HuH-7.5 (cell line): Measurements from ENCODE around the gene MGAT5.

Experiments used
- DNase-seq: peaks from one replicate; pipeline ENCODE4 v3.0.0; 2011; ENCODE audit warnings: low spot score

MGAT5 gene, protein sequence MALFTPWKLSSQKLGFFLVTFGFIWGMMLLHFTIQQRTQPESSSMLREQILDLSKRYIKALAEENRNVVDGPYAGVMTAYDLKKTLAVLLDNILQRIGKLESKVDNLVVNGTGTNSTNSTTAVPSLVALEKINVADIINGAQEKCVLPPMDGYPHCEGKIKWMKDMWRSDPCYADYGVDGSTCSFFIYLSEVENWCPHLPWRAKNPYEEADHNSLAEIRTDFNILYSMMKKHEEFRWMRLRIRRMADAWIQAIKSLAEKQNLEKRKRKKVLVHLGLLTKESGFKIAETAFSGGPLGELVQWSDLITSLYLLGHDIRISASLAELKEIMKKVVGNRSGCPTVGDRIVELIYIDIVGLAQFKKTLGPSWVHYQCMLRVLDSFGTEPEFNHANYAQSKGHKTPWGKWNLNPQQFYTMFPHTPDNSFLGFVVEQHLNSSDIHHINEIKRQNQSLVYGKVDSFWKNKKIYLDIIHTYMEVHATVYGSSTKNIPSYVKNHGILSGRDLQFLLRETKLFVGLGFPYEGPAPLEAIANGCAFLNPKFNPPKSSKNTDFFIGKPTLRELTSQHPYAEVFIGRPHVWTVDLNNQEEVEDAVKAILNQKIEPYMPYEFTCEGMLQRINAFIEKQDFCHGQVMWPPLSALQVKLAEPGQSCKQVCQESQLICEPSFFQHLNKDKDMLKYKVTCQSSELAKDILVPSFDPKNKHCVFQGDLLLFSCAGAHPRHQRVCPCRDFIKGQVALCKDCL

DNA sequence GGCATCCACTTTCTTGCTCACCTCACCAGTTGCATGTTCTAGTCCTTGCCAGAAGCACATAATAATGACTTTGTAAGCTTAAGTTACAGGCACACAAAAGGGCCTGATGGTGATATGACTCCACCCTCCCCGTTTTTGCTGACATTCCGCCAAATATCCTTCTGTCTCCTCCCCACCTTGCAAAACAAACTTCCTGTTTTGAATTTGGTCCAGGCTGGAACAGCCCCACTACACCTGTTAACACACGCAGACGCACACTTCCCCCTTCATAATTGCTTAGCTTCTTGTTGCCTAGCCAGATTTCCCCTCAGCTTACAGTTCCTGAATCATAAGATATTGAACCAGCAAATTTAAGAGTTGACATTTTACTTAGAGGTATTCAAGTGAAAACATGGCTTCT lies at the start of gene MGAT5:
TSS of gene MGAT5 (plus strand) at position 269 of the 400 bp plus-strand sequence. CDS start 332 bp downstream, outside the sequence.
- no peak for DNase-seq

DNA sequence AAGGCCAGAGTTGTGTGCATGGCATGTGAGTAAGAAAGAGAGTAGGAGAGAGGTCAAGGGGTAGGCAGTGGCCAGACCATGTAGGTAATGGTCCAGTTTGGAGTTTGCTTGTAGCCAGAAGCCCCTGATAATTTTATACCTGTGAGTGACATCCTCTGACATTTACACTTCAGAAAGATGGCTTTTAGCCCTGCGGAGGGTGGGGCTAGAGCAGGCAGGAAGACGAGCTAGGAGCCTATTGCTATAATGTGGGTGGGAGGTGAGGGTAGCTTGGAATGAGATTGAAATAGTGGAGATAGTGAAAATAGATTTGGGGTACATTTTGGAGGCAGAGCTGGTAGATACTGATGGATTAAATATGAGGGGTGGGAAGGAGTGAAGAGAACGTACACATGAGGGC lies 48.8 kb upstream of the MGAT5 start:
- no peak for DNase-seq

DNA sequence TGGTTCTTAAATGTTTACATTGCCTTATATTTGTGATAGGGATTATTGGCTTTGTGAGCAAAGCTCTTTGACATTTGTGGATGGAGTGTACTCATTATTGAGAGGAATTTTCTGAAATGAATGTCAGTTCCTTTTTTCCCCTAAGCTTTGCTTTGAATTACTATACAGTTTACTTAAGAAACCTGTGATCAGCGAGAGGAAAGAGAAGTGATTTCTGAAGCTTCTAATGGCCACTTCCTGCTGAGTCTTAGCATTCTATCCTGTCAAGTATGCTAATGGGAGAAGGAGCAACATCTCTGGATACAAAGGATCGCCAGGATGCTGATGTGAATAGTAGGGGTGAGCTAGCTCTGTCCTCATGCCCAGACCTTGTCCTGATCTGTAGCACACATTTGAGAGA lies 47.8 kb upstream of the MGAT5 start:
- DNase-seq = no peak

DNA sequence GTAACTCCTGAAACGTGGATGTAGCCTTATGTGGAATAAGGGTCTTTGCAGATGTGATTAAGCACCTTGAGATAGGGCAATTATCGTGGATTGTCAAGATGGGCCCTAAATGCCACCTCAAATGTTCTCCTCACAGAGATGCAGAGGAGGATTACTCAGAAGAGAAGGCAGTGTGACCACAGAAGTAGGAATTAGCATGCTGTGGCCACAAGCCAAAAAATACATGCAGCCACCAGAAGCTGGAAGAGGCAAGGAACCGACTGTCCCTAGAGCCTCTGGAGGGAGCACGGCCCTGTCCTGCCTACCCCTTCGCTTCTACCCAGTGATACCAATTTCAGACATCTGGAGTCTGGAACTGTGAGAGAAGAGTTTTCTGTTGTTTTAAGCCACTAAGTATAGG lies 47.3 kb upstream of the MGAT5 start:
- no peak for DNase-seq

DNA sequence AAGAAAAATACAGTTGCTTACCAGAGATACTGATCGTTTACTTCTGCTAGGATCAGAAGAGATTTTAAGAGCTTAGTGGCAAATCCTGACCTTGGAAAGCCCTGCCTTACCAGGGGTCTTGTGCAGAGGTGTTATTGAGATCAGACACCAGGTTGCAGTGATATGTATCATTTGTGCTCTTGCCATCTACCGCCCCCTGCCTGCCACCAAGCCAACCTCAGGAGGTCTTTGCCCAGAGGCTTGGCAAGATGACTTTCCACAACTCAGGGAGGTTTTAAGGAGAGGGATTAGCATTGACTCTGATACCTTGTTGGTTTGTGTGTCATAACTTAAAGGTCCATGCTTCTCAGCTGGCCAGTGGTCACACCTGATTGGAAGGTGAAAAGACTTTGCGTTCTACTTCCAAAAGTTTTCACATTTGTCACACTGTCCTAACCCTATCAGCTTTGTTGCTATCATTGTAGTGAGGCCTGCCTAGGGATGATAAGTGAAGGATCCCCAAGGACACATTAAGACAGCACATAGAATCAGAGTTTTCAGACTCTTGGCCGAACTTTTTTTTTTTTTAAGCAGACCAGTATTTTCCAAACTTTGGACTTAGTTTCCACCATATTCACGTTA lies 46.2 kb upstream of the MGAT5 start:
- DNase-seq = no peak

DNA sequence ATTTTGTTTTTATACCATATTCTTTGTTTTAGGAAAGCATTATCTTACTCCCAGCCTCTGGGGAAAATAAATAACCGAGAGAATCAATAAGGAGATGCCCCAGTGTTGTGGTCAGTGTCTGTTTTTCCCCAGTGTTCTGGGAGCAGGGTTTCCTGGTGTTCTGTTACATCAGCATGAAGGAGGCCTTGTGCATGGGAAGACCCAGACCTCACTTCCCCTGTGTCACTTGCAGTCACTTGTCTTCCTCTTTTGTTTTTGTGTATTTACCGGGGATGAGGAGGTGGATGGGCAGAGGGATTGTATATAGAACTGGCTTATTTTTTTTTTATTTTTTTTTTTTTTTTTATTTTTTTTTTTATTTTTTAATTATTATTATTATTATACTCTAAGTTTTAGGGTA lies 45.0 kb upstream of the MGAT5 start:
- no peak for DNase-seq

DNA sequence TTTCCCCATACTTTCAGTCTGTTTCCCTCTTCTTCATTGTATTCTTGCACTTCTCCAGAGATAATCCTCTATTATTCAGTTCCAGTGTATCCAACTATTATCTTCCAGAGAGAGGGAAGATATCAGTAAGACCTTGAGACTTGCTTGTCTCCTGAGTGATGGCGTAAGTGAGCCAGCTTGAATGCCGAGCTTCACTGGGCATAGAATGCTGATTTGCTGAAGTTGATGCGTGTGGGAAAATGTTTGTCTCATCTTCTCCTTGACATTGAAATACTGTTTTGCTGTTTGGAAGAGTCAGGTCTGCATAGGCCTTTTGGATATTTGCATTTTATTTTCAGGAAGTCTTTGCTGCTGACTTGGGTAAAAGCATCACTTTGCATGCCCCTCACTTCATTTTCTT lies 41.1 kb upstream of the MGAT5 start:
- DNase-seq = no peak

DNA sequence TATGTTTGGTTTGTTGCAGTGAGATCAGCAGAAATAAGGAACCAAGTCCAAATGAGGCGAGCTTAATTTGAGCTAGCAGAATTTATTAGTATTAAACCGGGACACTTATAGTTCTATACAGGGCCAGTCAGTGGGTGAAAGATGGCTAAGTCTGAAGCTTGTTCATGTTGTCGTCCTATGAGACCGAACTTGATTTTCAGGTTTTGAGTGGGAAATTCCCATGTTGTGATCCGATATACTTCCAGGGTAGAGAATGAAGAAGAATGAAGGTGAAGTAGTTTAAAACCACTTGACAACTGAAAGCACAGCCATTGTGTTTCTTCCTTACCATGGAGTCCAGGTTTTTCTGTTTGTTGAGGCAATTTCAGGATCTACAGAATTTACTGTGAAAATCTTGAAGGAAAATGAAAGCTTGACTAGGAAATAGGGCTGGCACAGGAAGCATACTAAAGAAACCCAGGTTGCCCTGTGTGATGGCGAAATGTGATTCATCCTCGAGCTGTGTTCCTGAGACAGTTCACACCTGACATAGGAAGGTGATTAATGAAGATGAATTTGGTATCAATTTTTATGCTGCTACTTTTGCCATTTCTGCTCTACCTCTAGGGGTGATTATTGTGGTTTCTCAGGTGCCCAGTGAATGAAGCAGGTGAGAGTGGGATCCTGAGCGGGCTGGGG lies 37.6 kb upstream of the MGAT5 start:
- no peak for DNase-seq

DNA sequence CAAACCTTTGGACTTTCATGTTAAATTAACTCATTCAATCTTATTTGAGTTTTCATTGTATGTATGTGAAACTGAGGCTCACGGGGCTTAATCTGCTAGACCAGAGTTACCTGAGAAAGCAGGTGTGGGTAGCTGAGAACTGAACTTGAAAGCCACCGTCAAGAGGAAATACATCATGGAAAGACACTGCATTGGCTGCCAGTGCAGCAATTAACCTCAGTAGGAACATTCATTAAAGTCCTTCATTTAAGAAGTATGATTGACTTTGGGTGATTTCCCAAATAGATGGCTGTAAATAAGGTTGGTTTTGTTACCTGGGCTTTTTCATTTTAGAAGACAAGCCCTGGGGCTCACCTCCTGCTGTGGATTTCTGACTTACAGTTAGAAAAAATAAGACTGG lies 36.5 kb upstream of the MGAT5 start:
- DNase-seq = no peak

DNA sequence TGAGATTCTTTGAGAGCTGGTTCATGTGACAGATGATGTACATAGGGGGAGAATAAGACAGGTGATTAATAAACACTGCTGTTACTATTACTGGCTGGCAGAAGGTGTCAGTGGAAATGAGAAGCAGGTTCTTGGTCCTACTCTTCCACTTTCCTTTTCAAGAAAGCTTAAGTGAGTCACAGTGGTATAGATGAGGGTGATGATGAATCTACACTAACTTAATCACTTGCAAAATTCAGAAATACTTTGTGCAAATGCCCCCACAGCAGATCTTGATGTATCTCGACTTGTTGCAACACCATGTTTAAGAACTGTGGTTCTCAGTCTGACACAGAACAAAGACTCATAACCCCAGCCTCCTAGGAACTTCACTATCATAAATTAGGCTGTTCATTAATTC lies 35.9 kb upstream of the MGAT5 start:
- DNase-seq = no peak

DNA sequence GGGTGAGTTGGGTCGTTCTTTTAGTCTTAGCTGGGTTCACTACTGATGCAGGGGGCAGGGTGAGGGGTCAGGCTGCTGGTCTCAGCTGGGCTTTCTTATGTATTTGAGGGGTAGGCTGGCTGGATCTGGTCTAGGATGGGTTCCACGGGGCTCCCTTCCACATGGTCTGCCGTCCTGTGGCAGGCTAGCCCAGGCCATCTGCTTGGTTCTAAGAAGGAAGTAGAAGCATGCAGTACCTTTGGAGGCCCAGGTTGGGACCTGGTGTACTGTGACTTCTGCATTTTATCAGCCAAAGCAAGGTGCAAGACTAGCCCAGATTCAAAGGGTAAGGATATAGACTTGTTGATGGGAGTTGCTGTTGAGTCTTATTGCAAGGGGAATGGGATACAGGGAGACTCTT lies 35.5 kb upstream of the MGAT5 start:
- no peak for DNase-seq

DNA sequence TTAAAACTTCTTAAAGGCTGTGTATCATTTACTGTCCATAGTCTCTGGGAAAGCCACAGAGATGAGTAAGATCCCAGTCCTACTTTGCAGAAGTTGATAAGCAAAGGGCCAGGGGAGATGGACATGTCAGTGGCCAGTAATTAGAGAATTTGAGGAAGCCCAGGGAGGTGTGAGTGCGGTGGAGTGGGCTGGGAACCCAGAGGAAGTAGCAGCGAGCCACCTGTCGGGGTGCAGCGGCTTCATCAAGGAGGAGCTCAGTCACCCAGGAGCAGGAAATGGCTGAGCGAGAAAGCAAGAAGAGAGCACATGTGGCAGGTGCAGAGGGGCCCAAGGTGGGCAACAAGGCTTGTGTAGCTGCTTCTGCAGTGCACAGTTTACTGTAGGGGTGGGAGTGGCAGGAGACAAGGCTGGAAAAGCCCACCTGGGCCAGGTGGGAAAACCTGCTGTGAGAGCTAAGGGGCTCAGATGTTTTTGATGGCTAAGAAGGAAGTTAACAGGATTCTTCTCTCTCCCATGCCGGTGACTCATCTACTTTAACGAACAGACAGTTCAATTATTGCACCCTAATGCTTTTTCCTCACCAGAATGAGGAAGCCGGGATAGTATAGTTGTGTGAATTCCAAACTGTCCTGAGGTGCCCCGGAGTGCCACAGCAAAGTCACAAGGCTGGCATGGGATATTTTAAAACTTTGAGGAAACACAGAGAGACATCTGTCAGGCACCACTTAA lies 34.8 kb upstream of the MGAT5 start:
- no peak for DNase-seq

DNA sequence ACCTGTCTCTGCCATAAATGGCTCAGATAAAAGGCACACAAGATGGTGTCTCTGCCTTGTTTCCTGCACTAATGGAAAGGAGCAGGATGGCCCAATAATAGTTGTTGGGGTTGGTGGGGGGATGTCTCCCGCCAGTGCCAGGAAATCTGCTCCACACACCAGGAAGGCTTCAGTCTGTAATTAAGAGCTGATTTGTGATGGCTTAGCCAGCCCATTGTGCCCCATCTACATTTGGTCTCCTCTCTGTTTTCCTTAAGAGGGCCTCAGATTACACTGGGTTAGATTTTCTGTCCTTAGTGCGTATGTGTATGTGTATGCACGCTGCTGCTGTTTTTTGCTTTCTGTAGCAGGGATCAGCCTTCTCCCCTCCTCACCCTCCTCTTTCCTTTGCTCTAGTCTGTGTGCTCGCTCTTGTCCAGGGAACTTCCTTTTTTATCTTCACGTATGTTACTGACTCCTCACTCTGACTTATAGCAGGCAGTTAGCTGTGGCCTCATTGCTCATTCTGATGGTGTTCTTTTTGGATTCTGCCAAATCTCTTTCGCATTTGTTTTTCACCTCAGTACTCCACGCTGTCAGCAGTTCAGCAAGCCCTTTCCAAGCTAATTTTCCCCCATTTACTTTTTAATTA lies 33.4 kb upstream of the MGAT5 start:
- DNase-seq = no peak

DNA sequence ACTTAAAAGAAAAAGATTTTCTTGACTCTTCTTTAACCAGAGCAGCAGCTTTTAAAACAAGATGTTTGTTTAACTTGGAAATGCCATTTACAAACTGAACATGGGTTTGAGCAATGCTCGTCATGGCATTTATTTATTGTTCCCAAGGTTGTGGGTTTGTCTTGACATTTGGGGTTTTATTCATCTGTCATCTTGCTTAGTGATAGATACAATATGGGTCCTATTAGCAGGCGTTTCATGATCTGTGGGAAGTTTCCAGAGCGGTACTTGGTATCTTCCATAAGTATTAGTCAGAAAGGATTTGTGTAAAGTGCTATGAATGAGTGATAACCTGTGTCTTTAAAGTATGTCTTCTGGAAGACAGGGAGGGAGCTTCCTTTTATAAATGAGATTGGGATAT lies 29.9 kb upstream of the MGAT5 start:
- DNase-seq = no peak

DNA sequence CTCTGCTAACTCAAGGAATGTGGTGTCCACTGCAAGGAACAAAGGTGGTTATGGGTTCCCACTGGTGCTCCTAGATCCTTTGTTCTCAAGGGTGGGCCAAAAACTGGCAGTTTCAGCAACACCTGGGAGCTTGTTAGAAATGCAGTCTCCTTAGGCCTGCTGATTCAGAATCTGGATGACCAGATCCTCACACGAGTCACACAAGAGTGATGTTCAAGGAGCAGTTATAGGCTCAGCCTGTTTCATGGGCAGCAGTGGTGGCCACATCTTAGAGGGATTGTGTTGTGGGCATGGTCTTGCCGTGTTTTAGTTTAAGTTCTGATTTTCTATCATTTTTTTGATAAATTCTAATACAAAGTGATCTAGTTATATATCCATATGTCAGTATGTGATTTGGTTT lies 28.7 kb upstream of the MGAT5 start:
- DNase-seq = no peak

DNA sequence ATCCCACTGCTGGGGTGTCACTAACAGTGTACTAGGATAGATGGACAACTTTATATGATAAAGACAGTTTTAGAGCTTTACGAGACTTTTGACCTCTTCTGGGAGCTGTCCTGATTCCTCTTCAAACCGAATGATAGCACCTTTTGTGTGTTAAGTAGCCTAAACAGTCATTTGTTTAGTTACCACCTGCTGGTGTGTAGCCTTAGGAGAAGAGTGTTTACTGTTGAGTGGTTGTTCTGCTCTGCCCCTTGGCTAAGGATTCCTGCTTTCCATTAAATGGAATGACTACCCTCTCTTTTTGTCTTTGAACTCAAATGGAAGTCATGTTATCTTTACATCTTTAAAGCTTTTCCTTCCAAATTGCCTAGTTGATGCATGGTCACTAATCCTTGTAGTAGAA lies 28.0 kb upstream of the MGAT5 start:
- DNase-seq = no peak

DNA sequence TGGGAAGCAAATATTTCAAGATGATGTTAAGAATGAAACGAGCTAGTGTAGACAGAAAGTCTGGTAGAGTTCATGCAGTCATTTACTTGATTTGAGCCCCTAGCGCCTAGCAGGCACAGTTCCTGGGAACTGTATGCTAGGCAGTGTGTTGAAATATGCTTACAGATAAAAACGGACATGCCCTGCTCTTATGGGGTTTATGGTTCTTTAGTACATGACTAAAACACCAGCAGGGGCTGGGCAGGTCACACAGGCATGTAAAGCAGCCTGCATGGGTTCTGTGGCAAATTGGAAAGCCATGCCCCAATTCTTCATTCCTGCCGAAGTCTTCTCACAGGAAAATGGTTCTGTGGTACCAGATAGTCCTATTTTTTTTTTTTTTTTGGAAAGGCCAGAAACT lies 27.3 kb upstream of the MGAT5 start:
- DNase-seq = no peak

DNA sequence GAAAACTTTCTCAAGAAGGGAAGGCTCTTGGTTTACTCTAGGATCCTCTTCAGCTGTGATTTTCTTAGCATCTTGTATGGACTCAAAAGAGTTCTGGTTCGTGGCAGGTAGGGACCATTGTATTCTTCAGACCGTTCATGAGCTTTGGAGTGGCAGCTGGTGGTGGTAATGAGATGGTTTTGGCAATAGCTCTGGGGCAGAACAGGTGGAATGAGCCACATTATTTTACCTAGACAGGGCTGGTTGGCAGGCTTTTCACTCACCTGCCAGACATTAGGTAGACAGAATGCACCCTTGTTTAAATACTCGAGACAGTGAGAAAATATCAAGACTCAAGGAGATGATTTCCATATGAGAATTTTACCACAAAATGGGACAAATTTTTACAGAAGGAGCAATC lies 26.2 kb upstream of the MGAT5 start:
- DNase-seq = no peak

DNA sequence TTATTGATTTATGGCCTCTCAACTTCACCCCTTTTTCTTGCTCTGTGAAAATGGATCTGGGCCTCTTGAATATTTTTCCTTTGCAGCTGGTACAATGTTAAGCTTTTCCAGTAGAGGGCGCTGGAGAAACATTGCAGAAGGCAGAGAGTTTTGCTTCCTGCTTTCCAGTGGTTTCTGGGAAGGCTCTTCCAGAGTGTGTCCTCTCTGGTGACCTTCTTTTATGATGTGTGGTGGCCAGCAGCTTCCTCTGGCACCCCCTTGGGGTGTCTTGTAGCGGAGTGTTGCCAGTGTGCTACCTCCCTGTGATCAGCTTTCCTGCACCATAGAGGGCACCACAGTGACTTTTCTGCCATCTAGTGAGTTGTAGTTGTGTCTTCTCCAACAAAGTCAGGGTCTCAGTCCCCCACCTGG lies 25.4 kb upstream of the MGAT5 start:
- no peak for DNase-seq

DNA sequence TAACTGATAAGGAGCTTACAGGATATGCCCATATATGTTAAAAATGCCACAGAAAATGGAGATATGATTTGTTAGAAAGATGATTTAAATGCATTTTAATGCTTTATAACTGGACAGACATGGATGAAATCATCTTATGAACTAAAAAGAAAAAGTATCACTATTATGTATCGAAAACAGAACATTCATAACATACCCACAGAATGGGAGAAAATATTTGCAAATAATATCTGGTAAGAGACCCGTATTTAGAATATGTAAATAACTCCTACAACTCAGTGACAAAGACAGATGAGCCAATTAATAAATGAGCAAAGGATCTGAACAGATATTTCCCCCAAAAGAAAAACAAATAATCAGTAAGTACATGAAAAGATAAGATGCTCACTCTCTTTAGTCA lies 24.3 kb upstream of the MGAT5 start:
- no peak for DNase-seq

DNA sequence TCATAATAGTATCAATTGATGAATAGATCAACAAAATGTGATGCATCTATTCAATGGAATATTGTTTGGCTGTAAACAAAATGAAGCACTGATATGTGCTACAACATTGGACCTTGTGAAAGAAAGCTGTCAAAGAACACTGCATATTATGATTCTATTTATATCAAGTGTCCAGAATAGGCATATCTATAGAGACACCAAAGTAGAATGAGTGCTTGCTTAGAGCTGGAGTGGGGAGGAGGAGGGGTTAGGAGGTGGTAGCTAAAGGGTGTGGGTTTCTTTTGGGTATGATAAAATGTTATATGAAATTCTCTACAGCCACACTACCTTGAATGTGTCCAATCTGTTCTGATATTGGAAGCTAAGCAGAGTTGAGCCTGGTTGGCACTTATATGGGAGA lies 23.0 kb upstream of the MGAT5 start:
- DNase-seq = no peak
